Right ventricle myocardium superior (tissue), 1 donor: ENCODE results near the gene SRCAP. TPM values are rescaled to one million over a fixed set of nuclear protein-coding genes. Genes with fewer than 3 reads are reported as not detected.

Source experiments
- ATAC-seq: fragments of 200-7000 bp; cut with Tn5 transposase; one replicate; pipeline ENCODE4 v1.9.1; 2020; ENCODE audit warnings: mild to moderate bottlenecking; ENCODE audit not compliant: poor library complexity
- DNase-seq: peaks from one replicate; pipeline ENCODE4 v3.0.0-alpha.2; 2020
- intact Hi-C: fragments of 100-400 bp; cut with DNase I; formaldehyde crosslinking; loops from one replicate; pipeline ENCODE4 v1.11.2; 2022
- long read RNA-seq: library from polyadenylated mRNA; unstranded; transcript quantifications from one replicate; pipeline ENCODE4 v2.0.0, GENCODE V29; 2021
- total RNA-seq: library from RNA; stranded (reverse); fragmentation: NEBNext Ultra II Directional; extraction: Animal tissue kit (Norgen Biotek cat#: 25700); gene quantifications from one replicate; pipeline ENCODE4 v1.2.1, GENCODE V29; 2021
- donor health status: DM: no; HTN: yes; CAD: no; lungs with severe emphysema.

The SRCAP gene
- total RNA-seq: 36.7 TPM
- long read RNA-seq, partial matches to known transcripts: 4 of 4 reads
- long read RNA-seq, other reads (novel, unspliced or antisense): 0 of 4 reads

DNA sequence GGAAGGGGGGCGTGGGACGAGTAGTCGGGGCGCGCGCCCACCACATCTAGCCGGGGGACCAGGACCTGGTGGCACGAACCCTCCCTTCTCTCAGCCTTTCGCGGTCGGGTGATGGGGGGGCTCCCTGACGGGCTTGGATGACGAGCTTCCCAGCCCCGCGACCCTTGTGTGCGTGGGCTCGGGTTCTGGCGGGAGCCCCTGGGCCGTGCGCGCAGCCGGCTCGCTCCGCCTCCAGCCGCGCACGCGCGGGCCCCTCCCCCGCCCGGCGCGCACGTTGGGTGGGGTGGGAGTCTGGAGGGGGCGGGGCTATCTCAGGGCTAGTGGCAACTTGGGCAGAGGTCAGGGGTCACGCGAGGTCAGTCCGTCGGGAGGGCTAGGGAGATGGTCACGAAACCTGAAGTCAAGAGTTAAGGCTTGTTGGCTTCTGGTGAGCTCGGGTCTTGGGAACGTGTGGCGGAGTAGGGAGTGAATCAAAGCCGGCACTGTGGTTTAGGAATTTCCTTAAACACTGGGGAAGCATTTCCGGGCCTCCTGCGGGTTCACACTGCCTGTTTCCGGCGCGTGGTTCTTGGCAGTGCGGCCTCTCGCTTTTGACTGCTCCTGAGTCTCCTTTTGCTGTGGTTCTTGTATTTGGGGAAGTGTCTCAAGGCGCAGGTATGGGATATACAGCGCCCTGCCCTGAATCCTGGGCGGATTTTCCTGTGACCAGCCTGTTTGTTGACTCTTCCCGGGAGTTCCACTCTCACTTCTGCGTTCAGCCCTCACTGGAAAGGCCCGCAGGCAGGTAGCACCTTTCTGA, at the start of gene SRCAP:
SRCAP (plus strand) TSS at position 356 of the 799 bp plus-strand sequence. CDS start 1,654 bp downstream, outside the sequence.
- intact Hi-C loops: no loop called here
- ATAC-seq (peak; percentile 80), DNase-seq (peak; percentile 91)

DNA sequence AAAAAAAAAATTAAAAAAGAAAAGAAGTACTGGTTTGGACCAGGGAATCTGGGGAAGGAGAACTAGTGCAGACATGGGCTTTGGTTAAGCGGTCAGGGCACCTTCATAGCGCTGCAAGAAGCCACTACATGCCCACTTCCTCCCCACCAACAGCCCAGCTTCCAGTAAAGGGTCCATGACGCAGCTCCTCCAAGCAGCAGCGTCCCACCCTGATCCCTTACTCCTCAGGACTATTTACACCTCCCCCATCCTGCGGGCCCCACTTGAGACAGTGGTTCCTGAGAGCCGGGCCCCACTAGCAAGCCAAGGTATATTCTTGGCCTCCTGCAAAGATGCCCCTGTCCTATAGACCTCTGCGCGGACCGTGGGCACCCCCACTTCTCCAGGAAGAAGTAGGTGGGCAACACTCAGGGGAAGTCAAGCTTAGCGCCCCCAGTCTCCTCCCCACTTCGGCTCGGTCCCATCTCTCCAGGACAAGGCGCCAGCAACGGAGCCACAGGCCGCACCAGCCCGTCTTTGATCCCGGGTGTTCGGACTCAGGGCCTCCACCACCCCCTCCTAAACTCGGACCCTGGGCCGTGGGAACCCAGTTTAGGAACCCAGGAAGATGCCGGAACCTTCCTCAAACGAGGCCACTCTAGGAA, 49.1 kb upstream of the SRCAP start:
- DNase-seq (no peak), ATAC-seq (no peak)
- intact Hi-C loops: no loop called here

DNA sequence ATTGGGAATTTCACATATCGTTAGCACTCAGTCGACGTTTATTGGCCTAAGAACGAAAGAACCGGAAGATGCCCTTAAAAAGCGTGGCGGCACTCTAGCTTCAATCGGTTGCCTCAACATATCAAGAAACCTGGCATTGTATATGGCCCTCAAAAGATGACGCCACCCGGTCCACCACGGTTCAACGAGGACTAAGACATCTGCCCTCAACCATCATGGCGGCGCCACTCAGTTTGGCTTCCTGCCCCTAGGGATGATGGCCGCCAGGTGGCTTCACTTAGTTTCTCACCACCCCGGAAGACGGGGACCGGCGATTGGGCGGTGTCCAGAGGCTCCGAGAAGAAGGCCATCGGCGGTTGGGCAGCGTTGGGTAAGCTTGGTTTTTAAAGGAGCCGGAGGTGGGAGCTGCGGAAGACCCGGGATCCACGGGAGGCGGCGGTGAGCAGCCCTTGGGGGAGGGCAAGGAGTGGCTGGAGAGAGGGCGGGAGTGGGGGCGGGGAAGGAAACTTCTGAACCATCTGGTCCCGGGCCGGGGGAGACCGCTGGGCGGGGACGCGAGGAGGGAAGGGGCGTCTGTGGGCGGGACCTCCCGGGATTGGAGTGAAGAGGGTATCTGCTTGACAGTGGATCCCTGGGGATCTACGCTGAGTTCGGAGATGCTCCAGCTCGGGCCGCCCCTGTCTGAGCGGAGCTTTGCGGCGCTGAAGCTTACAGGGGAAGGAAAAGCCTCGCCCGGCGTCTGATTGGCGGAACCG, 48.4 kb upstream of the SRCAP start, which contains the start of gene PRR14:
PRR14 (plus strand) TSS at position 592 of the 755 bp plus-strand sequence. CDS start 686 bp downstream, outside the sequence.
- intact Hi-C loops: no loop called here
- ATAC-seq (peak; percentile 92), DNase-seq (peak; percentile 100)

- intact Hi-C loops: no loop called here
- peak; percentile 83 for ATAC-seq
- peak; percentile 82 for DNase-seq
These were observed 47.6 kb upstream of the SRCAP start for GRCh38 chr16:30651124-30652004.

GRCh38 chr16:30652005-30652296, 47.0 kb upstream of the SRCAP start:
- no peak for DNase-seq
- intact Hi-C loops: no loop called here
- no peak for ATAC-seq

GRCh38 chr16:30652718-30653117, 46.3 kb upstream of the SRCAP start:
- DNase-seq: no peak
- ATAC-seq: no peak
- intact Hi-C loops: no loop called here

GRCh38 chr16:30654856-30655255, 44.1 kb upstream of the SRCAP start:
- DNase-seq: no peak
- intact Hi-C loops: no loop called here
- ATAC-seq: no peak

DNA sequence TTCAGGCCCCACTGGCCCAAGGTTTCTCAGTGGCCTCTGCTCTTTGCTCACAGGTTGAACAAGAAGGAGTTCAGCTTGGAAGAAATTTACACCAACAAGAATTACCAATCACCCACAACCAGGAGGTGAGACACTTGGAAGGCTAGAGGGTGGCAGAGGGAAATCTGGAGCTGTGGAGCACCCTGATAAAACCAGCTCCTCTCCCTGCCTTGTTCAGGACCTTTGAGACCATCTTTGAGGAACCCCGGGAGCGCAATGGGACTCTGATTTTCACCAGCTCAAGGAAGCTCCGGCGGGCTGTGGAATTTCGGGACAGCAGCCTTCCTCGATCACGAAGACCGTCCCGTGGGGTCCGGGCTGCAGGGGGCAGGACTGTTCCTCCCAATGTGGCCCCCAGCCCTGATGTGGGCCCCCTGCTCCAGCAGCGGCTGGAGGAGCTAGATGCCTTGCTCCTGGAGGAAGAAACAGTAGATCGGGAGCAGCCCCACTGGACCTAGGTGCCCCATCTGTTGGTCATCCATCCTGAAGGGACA, 43.1 kb upstream of the SRCAP start:
- intact Hi-C loops: no loop called here
- no peak for DNase-seq
- ATAC-seq: no peak

- intact Hi-C loops: no loop called here
- ATAC-seq (no peak), DNase-seq (no peak)
These were observed 42.6 kb upstream of the SRCAP start for GRCh38 chr16:30656388-30656787.

- DNase-seq (no peak), ATAC-seq (peak; percentile 0)
- intact Hi-C loops: no loop called here
These were observed 41.8 kb upstream of the SRCAP start for GRCh38 chr16:30656974-30657865.

- ATAC-seq (peak; percentile 89), DNase-seq (peak; percentile 100)
- intact Hi-C loops: no loop called here
These were observed 40.9 kb upstream of the SRCAP start, which contains the start of gene FBRS for GRCh38 chr16:30657866-30658730. Gene FBRS, plus strand, starts transcription at chr16:30658431. Its CDS starts 1,088 bp downstream, at chr16:30659519.

DNA sequence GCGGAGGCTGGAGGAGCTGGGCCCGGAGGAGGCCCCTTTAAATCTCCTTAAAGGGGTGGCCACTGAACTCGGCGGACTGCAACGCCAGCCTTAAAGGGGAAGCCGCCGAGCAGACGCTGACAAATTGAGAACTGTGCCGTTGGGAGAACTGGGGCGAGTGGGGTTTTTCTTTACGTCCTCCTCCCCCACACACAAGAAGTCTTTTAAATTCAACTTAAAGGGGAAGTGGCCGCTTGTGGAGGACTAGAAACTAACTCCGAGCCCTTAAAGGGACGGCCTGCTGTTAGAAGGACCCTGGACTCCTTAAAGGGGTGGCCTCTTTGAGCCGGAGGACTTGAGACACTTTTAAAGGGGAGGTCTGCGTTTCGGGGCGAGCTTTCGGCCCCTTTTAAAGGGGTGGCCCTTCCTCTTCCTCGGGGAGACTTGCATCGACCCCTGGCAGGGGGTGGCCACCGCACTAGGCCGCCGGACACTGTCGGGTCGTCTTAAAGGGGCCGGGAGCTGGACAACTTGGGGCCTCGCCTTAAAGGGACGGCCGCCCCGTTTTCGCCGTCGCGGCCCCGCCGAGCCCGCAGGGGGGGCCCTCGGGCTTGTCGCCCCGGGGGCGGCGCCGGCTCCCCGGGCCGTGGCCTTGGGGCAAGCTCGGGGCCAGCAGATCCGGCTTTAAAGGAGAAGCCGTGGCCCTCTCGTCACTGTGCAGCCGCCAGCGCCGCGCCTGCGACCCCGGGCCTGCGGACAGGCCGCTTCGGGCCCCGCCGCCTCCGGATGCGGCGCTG, 40.1 kb upstream of the SRCAP start:
- ATAC-seq (peak; percentile 44), DNase-seq (peak; percentile 84)
- intact Hi-C loops: no loop called here

GRCh38 chr16:30659507-30660423, 39.2 kb upstream of the SRCAP start:
- no peak for ATAC-seq
- DNase-seq: peak; percentile 50
- intact Hi-C loops: no loop called here

GRCh38 chr16:30660424-30661261, 38.3 kb upstream of the SRCAP start:
- ATAC-seq (no peak), DNase-seq (no peak)
- intact Hi-C loops: no loop called here
